HL-60 (cell line): ENCODE data around the gene TBC1D9.
A peak's percentile ranks its signal among the peaks of the same experiment; 100 is the strongest.

Experiments used
- DNase-seq, 2 experiments: peaks; one replicate each; pipeline ENCODE4 v3.0.0-alpha.2; 2010 to 2020; ENCODE audit warnings: low read depth in 1 of 2, low spot score in 1 of 2
- H3K27ac ChIP-seq: fragments of 250-450 bp; sonication (Bioruptor Pico); replicated peaks from 2 replicates; pipeline ENCODE4 v1.5.1; 2020; ENCODE audit warnings: mild to moderate bottlenecking, moderate library complexity
- H3K27me3 ChIP-seq: fragments of 250-450 bp; sonication (Bioruptor Pico); 2 replicates; pipeline ENCODE4 v1.5.1; 2021; ENCODE audit warnings: mild to moderate bottlenecking, moderate library complexity; ENCODE audit not compliant: insufficient read depth, poor library complexity, severe bottlenecking
- H3K4me3 ChIP-seq: replicated peaks from 2 replicates; pipeline ENCODE4 v1.5.1; 2011; ENCODE audit warnings: mild to moderate bottlenecking, control low read depth, low read length; ENCODE audit not compliant: insufficient read depth
- GABPA ChIP-seq: IDR thresholded peaks from 2 replicates; pipeline ENCODE4 v1.6.1; 2012; ENCODE audit warnings: low read depth
- POLR2AphosphoS5 ChIP-seq: IDR thresholded peaks from 2 replicates; pipeline ENCODE4 v1.6.1; 2012; ENCODE audit warnings: low read depth
- SPI1 ChIP-seq: IDR thresholded peaks from 2 replicates; pipeline ENCODE4 v1.6.1; 2012; ENCODE audit warnings: low read depth, mild to moderate bottlenecking, borderline replicate concordance
- TF ChIP-seq, protein P1 (sequence below): IDR thresholded peaks from one replicate; pipeline ENCODE4 v1.5.1; 2011; ENCODE audit warnings: low read length, control low read depth, inconsistent platforms; ENCODE audit not compliant: insufficient read depth
- TF ChIP-seq, protein P2 (sequence below): IDR thresholded peaks from 2 replicates; pipeline ENCODE4 v1.6.1; 2012; ENCODE audit warnings: low read depth; ENCODE audit not compliant: insufficient replicate concordance

The TBC1D9 gene

DNA sequence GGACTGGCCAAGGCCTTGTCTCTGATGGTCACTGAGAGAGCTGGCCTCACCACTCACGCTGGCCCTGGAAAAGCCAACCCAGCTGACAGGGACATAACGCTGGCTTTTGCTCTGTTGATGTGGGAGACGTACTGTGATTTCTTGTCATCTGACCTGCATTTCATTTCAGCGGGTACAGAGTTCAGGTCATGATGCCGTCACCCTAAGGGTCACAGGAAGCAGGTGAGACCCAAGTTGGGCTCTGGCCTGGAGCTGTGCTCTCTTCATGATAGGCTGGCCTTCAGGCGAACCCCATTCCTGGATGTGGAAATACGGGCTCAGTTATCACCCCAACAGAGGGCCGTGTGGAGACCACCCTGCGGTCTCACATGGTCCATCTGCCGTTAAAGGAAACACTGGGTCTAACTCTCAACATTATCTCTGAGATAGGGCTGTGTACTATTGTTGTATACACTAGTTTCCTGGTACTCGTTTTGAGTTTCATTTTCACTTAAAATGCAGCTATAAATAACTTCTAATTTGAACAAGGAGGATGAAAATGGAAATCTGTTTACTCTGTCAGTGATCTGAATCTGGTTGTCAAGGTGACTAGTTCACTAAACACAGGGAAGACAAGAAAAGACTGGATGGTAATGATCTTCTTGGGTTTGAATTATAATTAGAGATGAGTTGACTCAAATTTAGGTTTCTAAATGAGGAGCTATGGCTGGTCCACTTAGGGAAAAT is 89.1 kb downstream of the TBC1D9 start:
- no peak for DNase-seq
- H3K27me3 ChIP-seq = no peaks in the 10 kb centered on the region
- no peak overlapping the region for H3K27ac ChIP-seq
- no peak for TF ChIP-seq POLR2AphosphoS5
- TF ChIP-seq, protein P1, sequence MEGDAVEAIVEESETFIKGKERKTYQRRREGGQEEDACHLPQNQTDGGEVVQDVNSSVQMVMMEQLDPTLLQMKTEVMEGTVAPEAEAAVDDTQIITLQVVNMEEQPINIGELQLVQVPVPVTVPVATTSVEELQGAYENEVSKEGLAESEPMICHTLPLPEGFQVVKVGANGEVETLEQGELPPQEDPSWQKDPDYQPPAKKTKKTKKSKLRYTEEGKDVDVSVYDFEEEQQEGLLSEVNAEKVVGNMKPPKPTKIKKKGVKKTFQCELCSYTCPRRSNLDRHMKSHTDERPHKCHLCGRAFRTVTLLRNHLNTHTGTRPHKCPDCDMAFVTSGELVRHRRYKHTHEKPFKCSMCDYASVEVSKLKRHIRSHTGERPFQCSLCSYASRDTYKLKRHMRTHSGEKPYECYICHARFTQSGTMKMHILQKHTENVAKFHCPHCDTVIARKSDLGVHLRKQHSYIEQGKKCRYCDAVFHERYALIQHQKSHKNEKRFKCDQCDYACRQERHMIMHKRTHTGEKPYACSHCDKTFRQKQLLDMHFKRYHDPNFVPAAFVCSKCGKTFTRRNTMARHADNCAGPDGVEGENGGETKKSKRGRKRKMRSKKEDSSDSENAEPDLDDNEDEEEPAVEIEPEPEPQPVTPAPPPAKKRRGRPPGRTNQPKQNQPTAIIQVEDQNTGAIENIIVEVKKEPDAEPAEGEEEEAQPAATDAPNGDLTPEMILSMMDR = no peak
- TF ChIP-seq, protein P2, sequence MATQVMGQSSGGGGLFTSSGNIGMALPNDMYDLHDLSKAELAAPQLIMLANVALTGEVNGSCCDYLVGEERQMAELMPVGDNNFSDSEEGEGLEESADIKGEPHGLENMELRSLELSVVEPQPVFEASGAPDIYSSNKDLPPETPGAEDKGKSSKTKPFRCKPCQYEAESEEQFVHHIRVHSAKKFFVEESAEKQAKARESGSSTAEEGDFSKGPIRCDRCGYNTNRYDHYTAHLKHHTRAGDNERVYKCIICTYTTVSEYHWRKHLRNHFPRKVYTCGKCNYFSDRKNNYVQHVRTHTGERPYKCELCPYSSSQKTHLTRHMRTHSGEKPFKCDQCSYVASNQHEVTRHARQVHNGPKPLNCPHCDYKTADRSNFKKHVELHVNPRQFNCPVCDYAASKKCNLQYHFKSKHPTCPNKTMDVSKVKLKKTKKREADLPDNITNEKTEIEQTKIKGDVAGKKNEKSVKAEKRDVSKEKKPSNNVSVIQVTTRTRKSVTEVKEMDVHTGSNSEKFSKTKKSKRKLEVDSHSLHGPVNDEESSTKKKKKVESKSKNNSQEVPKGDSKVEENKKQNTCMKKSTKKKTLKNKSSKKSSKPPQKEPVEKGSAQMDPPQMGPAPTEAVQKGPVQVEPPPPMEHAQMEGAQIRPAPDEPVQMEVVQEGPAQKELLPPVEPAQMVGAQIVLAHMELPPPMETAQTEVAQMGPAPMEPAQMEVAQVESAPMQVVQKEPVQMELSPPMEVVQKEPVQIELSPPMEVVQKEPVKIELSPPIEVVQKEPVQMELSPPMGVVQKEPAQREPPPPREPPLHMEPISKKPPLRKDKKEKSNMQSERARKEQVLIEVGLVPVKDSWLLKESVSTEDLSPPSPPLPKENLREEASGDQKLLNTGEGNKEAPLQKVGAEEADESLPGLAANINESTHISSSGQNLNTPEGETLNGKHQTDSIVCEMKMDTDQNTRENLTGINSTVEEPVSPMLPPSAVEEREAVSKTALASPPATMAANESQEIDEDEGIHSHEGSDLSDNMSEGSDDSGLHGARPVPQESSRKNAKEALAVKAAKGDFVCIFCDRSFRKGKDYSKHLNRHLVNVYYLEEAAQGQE = no peak
- TF ChIP-seq SPI1 = no peak
- TF ChIP-seq GABPA = no peak
- no peak overlapping the region for H3K4me3 ChIP-seq

DNA sequence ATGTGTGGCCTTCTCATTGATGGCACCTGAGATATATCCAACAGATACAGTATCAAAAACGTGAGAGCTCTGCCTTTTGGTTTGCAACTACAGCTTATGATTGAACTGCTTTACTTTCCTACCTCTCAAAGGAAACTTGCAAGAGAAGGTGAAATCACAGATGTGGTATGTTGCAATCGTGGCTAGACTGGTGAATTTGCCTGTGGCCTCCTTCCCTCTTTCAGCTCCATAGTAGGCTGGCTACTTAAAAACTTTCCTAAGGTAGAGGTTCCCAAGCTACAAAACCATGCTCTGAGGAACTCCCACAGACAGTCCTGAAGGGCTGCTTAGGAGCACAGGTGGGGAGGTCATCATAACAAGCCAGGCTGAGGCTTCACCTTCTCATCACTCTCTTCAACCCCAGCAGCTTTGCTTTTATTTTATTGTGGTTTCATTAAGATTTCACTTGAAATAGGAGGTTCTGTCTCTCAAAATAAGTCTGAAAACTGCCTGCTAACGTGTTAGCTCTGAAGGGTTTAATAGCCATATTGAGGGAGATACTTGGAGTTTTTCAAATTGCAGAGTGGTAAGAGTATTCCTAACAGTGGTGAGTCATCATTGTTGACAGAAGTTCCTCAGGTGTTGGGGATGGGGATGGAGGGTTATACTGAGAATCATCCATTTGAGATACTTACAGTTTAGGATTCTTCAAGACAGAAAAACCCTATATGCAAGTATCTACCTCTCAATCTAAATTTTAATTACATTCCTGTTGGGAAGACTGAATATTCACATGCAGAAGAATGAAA is 93.9 kb downstream of the TBC1D9 start:
- peak in 1 of 2 experiments; percentile 16 for DNase-seq
- TF ChIP-seq, protein P2 = no peak
- TF ChIP-seq SPI1 = no peak
- TF ChIP-seq POLR2AphosphoS5 = no peak
- TF ChIP-seq, protein P1 = no peak
- TF ChIP-seq GABPA = no peak
- H3K27me3 ChIP-seq = peaks cover 2% of the 10 kb centered on the region
- H3K4me3 ChIP-seq = no peak overlapping the region
- no peak overlapping the region for H3K27ac ChIP-seq

DNA sequence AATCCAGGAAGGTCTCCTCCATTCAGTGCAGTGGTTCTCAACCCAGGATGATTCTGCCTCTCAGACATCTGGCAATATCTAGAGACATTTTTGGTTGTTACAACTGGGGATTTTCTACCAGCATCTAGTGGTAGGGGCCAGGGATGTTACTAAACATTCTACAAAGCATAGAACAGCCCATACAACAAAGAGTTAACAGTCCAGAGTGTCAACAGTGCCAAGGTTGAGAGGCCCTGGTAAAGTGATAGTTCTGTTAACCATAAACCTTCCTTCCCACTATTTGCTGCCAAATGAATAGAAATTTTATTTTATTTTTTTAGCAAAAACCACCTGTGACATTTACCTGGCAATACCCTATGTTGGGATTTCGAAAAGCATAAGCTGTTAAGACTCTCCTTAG is 94.6 kb downstream of the TBC1D9 start:
- H3K4me3 ChIP-seq = no peak overlapping the region
- H3K27ac ChIP-seq = no peak overlapping the region

More for the DNA sequence above, 94.6 kb downstream of the TBC1D9 start:
- no peak for DNase-seq
- TF ChIP-seq, protein P1 = no peak
- no peak for TF ChIP-seq SPI1
- TF ChIP-seq, protein P2 = no peak
- no peak for TF ChIP-seq GABPA
- no peak for TF ChIP-seq POLR2AphosphoS5
- H3K27me3 ChIP-seq = peaks cover 2% of the 10 kb centered on the region
